IMR-90 (cell line): ENCODE measurements around the gene KTN1.

ENCODE experiments used
- CHD1 ChIP-seq: IDR thresholded peaks from 2 replicates; pipeline ENCODE4 v1.6.1; 2012; ENCODE audit warnings: low read depth, low read length, improper control_type of control experiment
- MAZ ChIP-seq: IDR thresholded peaks from 2 replicates; pipeline ENCODE4 v1.6.1; 2012; ENCODE audit warnings: low read depth, mild to moderate bottlenecking, low read length, improper control_type of control experiment, moderate library complexity, borderline replicate concordance
- POLR2A ChIP-seq: IDR thresholded peaks from 2 replicates; pipeline ENCODE4 v1.6.1; 2012; ENCODE audit warnings: mild to moderate bottlenecking, low read depth, low read length
- RAD21 ChIP-seq: IDR thresholded peaks from 2 replicates; pipeline ENCODE4 v1.6.1; 2012; ENCODE audit warnings: low read length, improper control_type of control experiment
- RFX5 ChIP-seq: IDR thresholded peaks from 2 replicates; pipeline ENCODE4 v1.8.0; 2012; ENCODE audit warnings: low read depth, mild to moderate bottlenecking, low read length, moderate library complexity
- TF ChIP-seq, protein P1 (sequence below): conservative IDR thresholded peaks from 2 replicates; pipeline ENCODE4 v1.5.1; 2012; ENCODE audit warnings: mild to moderate bottlenecking, low read depth, low read length, improper control_type of control experiment
- TF ChIP-seq, protein P2 (sequence below): fragments of 150-350 bp; IDR thresholded peaks from 2 replicates; pipeline ENCODE4 v1.6.1; 2017; ENCODE audit warnings: mild to moderate bottlenecking, antibody characterized with exemption, low read length, low read depth

DNA sequence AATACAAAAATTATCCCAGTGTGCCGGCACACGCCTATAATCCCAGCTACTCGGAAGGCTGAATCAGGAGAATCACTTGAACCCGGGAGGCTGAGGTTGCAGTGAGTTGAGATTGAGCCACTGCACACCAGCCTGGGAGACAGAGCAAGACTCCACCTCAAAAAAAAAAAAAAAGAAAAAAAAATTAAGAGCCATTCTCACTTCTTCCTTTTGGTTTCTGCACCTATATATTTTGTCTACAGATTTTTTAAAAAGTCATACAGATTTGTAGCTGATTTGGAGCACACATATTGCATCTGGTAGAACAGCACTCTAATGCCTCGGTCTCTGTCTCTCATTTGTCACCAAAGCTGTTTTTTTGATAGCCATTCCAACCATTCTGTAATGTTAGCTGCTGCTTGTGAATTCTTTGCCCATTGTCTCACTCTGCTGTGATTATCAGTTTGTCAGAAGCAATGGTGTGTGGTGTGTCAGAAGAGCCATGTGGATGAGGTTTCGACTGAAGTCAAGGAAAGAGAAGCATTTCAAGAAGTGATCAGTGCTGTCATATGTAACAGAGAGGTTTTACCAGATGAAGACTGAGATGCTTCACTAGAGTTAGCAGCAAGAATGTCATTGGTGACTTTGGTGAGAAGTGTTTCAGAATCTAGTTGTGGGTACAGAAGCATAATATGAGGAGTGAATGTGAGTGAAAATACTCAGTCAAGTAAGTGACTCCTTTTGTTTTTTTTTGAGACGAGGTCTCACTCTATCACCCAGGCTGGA is 8.7 kb upstream of the KTN1 start:
- no peak for TF ChIP-seq POLR2A
- TF ChIP-seq, protein P1, sequence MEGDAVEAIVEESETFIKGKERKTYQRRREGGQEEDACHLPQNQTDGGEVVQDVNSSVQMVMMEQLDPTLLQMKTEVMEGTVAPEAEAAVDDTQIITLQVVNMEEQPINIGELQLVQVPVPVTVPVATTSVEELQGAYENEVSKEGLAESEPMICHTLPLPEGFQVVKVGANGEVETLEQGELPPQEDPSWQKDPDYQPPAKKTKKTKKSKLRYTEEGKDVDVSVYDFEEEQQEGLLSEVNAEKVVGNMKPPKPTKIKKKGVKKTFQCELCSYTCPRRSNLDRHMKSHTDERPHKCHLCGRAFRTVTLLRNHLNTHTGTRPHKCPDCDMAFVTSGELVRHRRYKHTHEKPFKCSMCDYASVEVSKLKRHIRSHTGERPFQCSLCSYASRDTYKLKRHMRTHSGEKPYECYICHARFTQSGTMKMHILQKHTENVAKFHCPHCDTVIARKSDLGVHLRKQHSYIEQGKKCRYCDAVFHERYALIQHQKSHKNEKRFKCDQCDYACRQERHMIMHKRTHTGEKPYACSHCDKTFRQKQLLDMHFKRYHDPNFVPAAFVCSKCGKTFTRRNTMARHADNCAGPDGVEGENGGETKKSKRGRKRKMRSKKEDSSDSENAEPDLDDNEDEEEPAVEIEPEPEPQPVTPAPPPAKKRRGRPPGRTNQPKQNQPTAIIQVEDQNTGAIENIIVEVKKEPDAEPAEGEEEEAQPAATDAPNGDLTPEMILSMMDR, result no peak
- no peak for TF ChIP-seq MAZ
- no peak for TF ChIP-seq CHD1
- TF ChIP-seq, protein P2, sequence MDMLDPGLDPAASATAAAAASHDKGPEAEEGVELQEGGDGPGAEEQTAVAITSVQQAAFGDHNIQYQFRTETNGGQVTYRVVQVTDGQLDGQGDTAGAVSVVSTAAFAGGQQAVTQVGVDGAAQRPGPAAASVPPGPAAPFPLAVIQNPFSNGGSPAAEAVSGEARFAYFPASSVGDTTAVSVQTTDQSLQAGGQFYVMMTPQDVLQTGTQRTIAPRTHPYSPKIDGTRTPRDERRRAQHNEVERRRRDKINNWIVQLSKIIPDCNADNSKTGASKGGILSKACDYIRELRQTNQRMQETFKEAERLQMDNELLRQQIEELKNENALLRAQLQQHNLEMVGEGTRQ, result no peak
- TF ChIP-seq RFX5, result no peak
- TF ChIP-seq RAD21, result no peak
